Measurements from ENCODE around the gene TRIP10. TPM values are rescaled to one million over a fixed set of nuclear protein-coding genes. Genes with fewer than 3 reads are reported as not detected.

TRIP10 gene
- total RNA-seq, 2 donors from 2014 or later, result 37.0 to 74.2 TPM

GRCh38 chr19:6711078-6711361 is 28.5 kb upstream of the TRIP10 start:
- 48% methylated on average over 9 of the region's 9 CpGs for WGBS
- H3K27me3 ChIP-seq (replicated peaks; ENCODE audit: insufficient read depth), result no peaks in the 10 kb centered on the region

DNA sequence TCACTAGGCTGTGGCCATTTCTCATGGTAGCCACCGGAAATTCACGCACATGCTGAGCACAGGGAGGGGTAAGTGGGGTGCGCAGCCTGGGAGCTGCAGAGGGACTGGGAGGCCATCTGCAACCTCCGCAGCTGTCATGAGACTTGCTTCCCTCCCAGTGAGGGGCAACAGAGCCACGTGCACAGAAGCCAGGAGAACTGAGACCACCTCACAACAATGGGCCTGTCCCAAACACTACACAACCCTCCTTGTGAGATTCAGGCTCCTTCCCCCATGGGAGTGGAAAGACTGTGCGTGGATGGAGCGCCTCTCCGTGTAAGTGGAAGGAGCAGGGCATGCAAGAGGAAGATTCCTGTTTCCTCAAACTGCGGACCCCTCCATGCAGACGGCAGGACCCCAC is 27.9 kb upstream of the TRIP10 start:
- TF ChIP-seq POLR2AphosphoS5 (IDR thresholded peaks at IDR 0.05) (no peak), CTCF (IDR thresholded peaks at IDR 0.05) (no peak), POLR2A (IDR thresholded peaks at IDR 0.05) (no peak)
- no peak overlapping the region for H3K27ac ChIP-seq
- intact Hi-C loops (cut with DNase I), result no loop called here
- no peaks in the 10 kb centered on the region for H3K9me3 ChIP-seq
- H3K4me3 ChIP-seq, result no peak overlapping the region
- 78% methylated on average over 10 of the region's 10 CpGs for WGBS
- H3K27me3 ChIP-seq (replicated peaks; ENCODE audit: insufficient read depth), result no peaks in the 10 kb centered on the region
- H3K36me3 ChIP-seq, result no peaks in the 10 kb centered on the region
- no peaks in the 10 kb centered on the region for H3K4me1 ChIP-seq (replicated peaks)
- DNase-seq (ENCODE audit: low spot score), result no peak

More at GRCh38 chr19:6711078-6711361, 28.5 kb upstream of the TRIP10 start:
- no peaks in the 10 kb centered on the region for H3K9me3 ChIP-seq
- H3K4me3 ChIP-seq, result no peak overlapping the region
- intact Hi-C loops (cut with DNase I), result no loop called here
- no peaks in the 10 kb centered on the region for H3K36me3 ChIP-seq
- no peak overlapping the region for H3K27ac ChIP-seq
- no peaks in the 10 kb centered on the region for H3K4me1 ChIP-seq (replicated peaks)
- TF ChIP-seq POLR2AphosphoS5 (IDR thresholded peaks at IDR 0.05), result no peak
- DNase-seq (ENCODE audit: low spot score), result no peak

DNA sequence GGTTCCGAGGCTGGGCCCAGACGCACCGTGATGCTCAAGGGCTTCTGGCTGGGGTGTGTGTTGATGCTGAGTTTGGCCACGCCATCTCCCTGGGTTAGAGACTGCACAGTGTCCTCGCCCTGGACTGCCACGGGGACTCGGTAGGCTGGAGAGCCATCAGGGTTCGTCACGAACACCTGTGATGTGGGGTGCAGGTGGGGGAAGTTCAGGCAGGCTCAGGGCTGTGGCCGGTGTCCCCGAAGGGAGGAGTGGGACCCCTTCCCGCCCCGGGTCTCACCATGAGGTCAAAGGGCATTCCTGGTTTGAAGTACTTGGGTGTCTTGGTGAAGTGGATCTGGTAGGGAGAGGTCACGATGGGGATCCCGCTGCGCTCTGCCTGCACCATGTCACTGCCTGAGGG is 27.2 kb upstream of the TRIP10 start:
- Histone ChIP-seq H3K9me3 (no peaks in the 10 kb centered on the region), H3K27me3 (replicated peaks; ENCODE audit: insufficient read depth) (no peaks in the 10 kb centered on the region), H3K4me1 (replicated peaks) (no peaks in the 10 kb centered on the region), H3K27ac (no peak overlapping the region), H3K4me3 (no peak overlapping the region), H3K36me3 (no peaks in the 10 kb centered on the region)
- intact Hi-C loops (cut with DNase I), result no loop called here
- no peak for TF ChIP-seq POLR2AphosphoS5 (IDR thresholded peaks at IDR 0.05)
- no peak for TF ChIP-seq POLR2A (IDR thresholded peaks at IDR 0.05)
- no peak for TF ChIP-seq CTCF (IDR thresholded peaks at IDR 0.05)
- WGBS, result 92% methylated on average over 16 of the region's 16 CpGs
- no peak for DNase-seq (ENCODE audit: low spot score)

DNA sequence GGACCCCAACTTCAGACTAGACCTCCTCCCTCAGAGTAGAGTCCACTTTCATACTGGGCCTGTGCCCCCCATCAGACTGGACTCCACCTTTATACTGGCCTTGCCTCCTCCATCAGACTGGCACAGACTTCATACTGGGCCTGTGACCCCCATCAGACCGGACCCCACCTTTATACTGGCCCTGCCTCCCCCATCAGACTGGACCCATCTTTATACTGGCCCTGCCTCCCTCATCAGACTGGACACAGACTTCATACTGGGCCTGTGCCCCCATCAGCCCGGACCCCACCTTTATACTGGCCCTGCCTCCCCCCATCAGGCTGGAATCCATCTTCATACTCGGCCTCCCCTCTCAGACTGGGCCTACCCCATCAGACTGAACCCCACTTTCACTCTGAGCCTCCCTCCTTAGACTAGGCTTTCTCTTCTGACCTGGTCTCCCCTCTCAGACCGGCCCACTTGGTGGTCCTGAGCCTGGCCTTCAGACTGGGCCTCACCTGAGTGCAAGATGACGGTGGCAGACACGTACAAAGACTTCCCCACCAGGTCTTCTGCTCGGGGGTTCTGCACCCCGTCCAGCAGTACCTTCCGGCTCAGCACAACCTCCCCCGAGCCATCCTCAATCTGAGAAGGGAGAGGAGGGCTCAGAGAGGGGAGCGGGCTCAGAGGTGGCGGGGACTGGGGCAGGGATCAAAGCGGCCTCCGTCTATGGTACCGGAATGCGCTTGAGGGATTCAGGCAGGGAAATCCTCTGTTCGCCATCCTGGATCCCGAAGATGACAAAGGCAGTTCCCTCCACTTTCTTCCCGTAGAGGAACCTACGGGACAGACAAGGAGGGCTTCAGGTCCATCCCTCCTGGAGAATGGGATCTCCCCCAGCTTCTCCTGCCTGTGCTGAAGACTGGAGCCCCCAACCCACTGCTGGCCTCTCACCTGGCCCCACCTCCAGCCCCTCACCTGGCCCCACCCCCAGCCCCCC is 26.5 kb upstream of the TRIP10 start:
- intact Hi-C loops (cut with DNase I), result no loop called here
- Histone ChIP-seq H3K27me3 (replicated peaks; ENCODE audit: insufficient read depth) (no peaks in the 10 kb centered on the region), H3K27ac (no peak overlapping the region), H3K4me1 (replicated peaks) (no peaks in the 10 kb centered on the region), H3K36me3 (no peaks in the 10 kb centered on the region), H3K4me3 (no peak overlapping the region), H3K9me3 (no peaks in the 10 kb centered on the region)
- no peak for DNase-seq (ENCODE audit: low spot score)
- TF ChIP-seq POLR2A (IDR thresholded peaks at IDR 0.05) (no peak), CTCF (IDR thresholded peaks at IDR 0.05) (no peak), POLR2AphosphoS5 (IDR thresholded peaks at IDR 0.05) (no peak)
- WGBS, result 94% methylated on average over 20 of the region's 20 CpGs

DNA sequence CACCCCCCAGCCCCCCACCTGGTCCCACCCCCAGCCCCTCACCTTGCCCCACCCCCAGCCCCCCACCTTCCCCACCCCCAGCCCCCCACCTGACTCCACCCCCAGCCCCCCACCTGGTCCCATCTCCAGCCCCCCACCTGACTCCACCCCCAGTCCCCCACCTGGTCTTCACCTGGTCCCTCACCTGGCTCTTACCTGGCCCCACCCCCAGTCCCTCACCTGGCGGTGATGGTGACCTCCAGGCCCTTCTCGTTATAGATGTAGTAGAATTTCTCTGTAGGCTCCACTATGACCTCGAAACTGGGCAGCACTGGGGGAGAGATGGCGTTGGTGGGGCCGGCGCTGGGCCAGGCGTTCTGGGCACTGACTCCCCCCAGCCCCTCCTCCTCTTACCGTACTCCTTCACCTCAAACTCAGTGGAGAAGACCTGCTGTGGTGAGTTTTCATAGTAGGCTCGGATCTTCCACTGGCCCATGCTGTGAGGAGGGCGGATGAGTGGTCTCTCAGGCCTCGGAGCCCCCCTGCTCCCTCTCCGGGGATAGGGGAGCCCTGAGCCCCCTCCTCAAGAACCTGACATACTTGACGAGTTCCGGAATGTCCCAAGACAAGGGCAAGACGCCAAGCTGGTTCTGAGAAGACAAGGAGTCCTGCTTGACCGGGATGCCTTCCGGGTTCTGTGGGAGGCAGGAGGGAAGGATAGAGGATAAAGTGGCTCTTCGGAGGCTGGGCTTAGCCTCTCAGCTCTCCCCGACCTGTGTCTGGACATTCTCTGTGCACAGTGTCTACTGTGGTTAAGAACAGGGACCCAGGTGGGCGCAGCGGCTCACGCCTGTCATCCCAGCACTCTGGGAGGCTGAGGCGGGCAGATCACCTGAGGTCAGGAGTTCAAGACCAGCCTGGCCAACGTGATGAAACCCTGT is 25.4 kb upstream of the TRIP10 start:
- WGBS, result 65% methylated on average over 24 of the region's 24 CpGs
- no peaks in the 10 kb centered on the region for H3K4me1 ChIP-seq (replicated peaks)
- H3K36me3 ChIP-seq, result no peaks in the 10 kb centered on the region
- H3K4me3 ChIP-seq, result no peak overlapping the region
- no peaks in the 10 kb centered on the region for H3K9me3 ChIP-seq
- intact Hi-C loops (cut with DNase I), result no loop called here
- no peak for TF ChIP-seq POLR2A (IDR thresholded peaks at IDR 0.05)
- TF ChIP-seq POLR2AphosphoS5 (IDR thresholded peaks at IDR 0.05), result no peak
- TF ChIP-seq CTCF (IDR thresholded peaks at IDR 0.05), result no peak
- H3K27ac ChIP-seq, result no peak overlapping the region
- no peak for DNase-seq (ENCODE audit: low spot score)
- H3K27me3 ChIP-seq (replicated peaks; ENCODE audit: insufficient read depth), result no peaks in the 10 kb centered on the region
